ENCODE results near the gene TLR5. TPM values are rescaled to one million over a fixed set of nuclear protein-coding genes. Genes with fewer than 3 reads are reported as not detected.

Gene TLR5
- total RNA-seq, 6 experiments from 2014 or later, result 0.16 TPM; not detected in 5

DNA sequence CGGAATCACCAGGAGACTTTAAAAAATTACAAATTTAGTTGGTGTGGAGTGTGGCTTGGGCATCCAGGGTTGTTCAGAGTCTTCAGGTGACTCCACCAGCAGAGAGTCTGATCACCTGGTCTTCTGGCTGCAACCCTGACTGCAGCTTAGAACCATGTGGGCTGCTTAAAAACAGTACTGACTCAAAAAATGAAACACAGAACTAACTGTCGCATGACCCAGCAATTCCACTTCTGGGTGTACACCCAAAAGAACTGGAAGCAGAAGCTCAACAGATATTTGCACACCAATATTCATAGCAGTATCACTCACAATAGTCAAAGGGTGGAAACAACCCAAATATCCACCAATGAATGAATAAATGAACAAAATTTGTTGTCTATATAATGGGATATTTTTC is 17.3 kb downstream of the TLR5 start:
- no peak for TF ChIP-seq CTCF (IDR thresholded peaks at IDR 0.05)
- no peak for DNase-seq
- peaks cover 16% of the 10 kb centered on the region for H3K4me1 Mint-ChIP-seq (ENCODE audit: low read depth)
- H3K4me3 Mint-ChIP-seq, result no peak overlapping the region
- H3K9me3 Mint-ChIP-seq, result no peaks in the 10 kb centered on the region
- H3K36me3 Mint-ChIP-seq (ENCODE audit: low read depth), result no peaks in the 10 kb centered on the region
- peaks cover 33% of the 10 kb centered on the region for H3K27me3 Mint-ChIP-seq (ENCODE audit: insufficient read depth)
- no peak overlapping the region for H3K27ac Mint-ChIP-seq

DNA sequence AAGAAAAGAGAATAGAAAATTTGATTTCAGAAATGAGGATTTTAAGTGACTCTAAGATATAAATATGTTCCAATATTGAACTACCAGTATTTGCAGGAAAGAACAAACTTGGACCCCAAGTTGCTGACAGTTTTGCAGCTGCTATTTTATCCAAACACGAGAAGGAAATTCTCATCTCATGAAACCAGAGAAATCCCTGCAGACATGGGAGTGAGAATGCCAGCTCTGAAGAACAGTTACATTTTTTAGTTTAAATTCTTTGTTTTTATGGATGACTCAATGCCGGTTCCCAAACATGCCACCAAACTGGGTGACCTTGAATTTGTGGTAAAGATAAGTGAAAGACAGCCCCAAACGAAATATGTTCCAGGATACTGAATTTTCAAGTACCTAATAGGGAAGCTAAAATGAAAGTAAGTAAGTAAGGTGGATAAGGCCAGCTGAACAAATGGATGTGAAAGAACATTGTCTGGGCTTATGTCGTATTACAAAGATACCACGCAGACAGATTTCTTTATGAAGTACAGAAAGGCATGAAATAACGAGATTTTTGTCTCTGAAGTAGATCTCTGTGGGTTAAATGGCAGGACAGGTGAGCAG is 19.9 kb downstream of the TLR5 start:
- H3K4me1 Mint-ChIP-seq (ENCODE audit: low read depth), result peaks cover 11% of the 10 kb centered on the region
- TF ChIP-seq CTCF (IDR thresholded peaks at IDR 0.05), result no peak
- H3K27me3 Mint-ChIP-seq (ENCODE audit: insufficient read depth), result peaks cover 16% of the 10 kb centered on the region
- H3K9me3 Mint-ChIP-seq, result no peaks in the 10 kb centered on the region
- no peak overlapping the region for H3K27ac Mint-ChIP-seq
- no peaks in the 10 kb centered on the region for H3K36me3 Mint-ChIP-seq (ENCODE audit: low read depth)
- peak overlapping the region; percentile 76 for H3K4me3 Mint-ChIP-seq
- DNase-seq, result no peak

DNA sequence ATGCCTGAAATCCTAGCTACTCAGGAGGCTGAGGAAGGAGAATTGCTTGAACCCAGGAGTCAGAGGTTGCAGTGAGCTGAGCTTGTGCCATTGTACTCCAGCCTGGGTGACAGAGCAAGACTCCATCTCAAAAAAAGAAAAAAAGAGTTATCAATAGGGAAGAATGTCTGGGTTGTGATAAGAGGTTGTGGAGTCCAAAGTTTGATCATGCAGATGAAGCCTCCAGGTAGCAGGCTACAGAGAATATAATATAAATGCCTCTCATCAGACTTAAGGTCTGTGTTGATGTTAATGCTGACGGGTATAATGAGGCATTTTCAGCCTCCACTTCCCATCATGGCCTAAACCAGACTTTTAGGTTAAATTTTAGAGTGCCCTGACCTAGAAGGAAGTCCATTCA is 24.6 kb downstream of the TLR5 start:
- no peak for DNase-seq
- TF ChIP-seq CTCF (IDR thresholded peaks at IDR 0.05), result no peak
- Mint-ChIP-seq H3K27me3 (ENCODE audit: insufficient read depth) (peaks cover 22% of the 10 kb centered on the region), H3K9me3 (peaks cover 5% of the 10 kb centered on the region; the same call in 1 of the 2 replicates), H3K4me3 (no peak overlapping the region), H3K36me3 (ENCODE audit: low read depth) (0 out of 2 replicates have a peak, but pooled peaks cover 5% of the 10 kb centered on the region), H3K4me1 (ENCODE audit: low read depth) (peaks cover 6% of the 10 kb centered on the region), H3K27ac (no peak overlapping the region; the same call in 1 of the 2 replicates)

GRCh38 chr1:223116950-223117349 is 26.1 kb downstream of the TLR5 start:
- H3K27me3 Mint-ChIP-seq (ENCODE audit: insufficient read depth), result peaks cover 23% of the 10 kb centered on the region
- no peak for DNase-seq
- no peak for TF ChIP-seq CTCF (IDR thresholded peaks at IDR 0.05)
- peaks cover 5% of the 10 kb centered on the region; the same call in 1 of the 2 replicates for H3K9me3 Mint-ChIP-seq
- H3K27ac Mint-ChIP-seq, result no peak overlapping the region
- H3K4me1 Mint-ChIP-seq (ENCODE audit: low read depth), result no peaks in the 10 kb centered on the region
- H3K36me3 Mint-ChIP-seq (ENCODE audit: low read depth), result 0 out of 2 replicates have a peak, but pooled peaks cover 5% of the 10 kb centered on the region
- no peak overlapping the region for H3K4me3 Mint-ChIP-seq

DNA sequence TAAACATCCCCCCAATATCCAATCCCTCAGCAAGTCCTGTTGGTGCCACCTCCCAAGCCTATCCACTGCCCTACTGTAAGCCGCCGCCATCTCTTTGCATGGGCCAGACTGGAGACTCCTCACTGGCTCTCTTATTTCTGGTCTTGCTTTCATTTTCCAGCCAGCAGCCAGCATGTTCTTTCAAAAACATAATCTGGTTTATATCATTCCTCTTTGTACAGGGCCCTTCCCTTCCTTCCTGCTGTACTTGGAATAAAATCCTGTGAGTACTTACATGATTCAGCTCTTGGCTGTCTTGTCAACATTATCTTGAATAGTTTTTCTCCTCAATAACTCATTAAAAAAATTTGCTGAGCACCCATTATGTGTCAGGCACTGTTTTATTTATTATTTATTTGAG is 28.2 kb downstream of the TLR5 start:
- 0 out of 2 replicates have a peak, but pooled peaks cover 5% of the 10 kb centered on the region for H3K36me3 Mint-ChIP-seq (ENCODE audit: low read depth)
- peaks cover 5% of the 10 kb centered on the region; the same call in 1 of the 2 replicates for H3K9me3 Mint-ChIP-seq
- no peak for DNase-seq
- peaks cover 38% of the 10 kb centered on the region for H3K27me3 Mint-ChIP-seq (ENCODE audit: insufficient read depth)
- H3K4me3 Mint-ChIP-seq, result no peak overlapping the region
- TF ChIP-seq CTCF (IDR thresholded peaks at IDR 0.05), result no peak
- no peak overlapping the region for H3K27ac Mint-ChIP-seq
- no peaks in the 10 kb centered on the region for H3K4me1 Mint-ChIP-seq (ENCODE audit: low read depth)

All from HFFc6 (cell line).